Posterior vena cava (tissue), 2 donors: ENCODE measurements around the gene GNG7. TPM values are rescaled to one million over a fixed set of nuclear protein-coding genes. Genes with fewer than 3 reads are reported as not detected.
"Not testable (repeated sequence)": the region's sequence is repeated elsewhere in the genome, so short reads cannot be mapped to it uniquely, and the experiment has no call there.

Experiments used
- DNase-seq: peaks from one replicate; pipeline ENCODE4 v3.0.0-alpha.2; 2020; ENCODE audit warnings: low spot score
- intact Hi-C, 2 donors: fragments of 100-400 bp; cut with DNase I; formaldehyde crosslinking; loops; one replicate each; pipeline versions ENCODE4 v1.14.1 to v1.14.2; 2022 to 2023
- total RNA-seq, 2 donors: library from RNA; stranded (reverse); fragmentation: NEBNext Ultra II Directional; extraction: Animal tissue kit (Norgen Biotek cat#: 25700); gene quantifications; one replicate each; pipeline ENCODE4 v1.2.1, GENCODE V29; 2021
- donor health status: DM: yes; HTN: yes; CAD: no.
- donor health status: DM: yes; HTN: yes; CAD: no.

GNG7 gene
- total RNA-seq, 2 donors from 2014 or later: 3.2 to 6.1 TPM

GRCh38 chr19:2613507-2614295 is 88.8 kb downstream of the GNG7 start:
- intact Hi-C loops: loop anchor here (2.0 to 5.0 kb wide), 4 partner anchors 33 to 141 kb away; no protein-coding TSS in a partner anchor
- peak; percentile 89 for DNase-seq

GRCh38 chr19:2612619-2613249 is 89.8 kb downstream of the GNG7 start:
- peak; percentile 73 for DNase-seq
- intact Hi-C loops: loop anchor here (2.0 to 5.0 kb wide), 4 partner anchors 32 to 140 kb away; no protein-coding TSS in a partner anchor

- DNase-seq: peak; percentile 67
- intact Hi-C loops: loop anchor here (2.0 to 5.0 kb wide), 5 partner anchors 31 to 139 kb away; no protein-coding TSS in a partner anchor
These were observed 90.7 kb downstream of the GNG7 start for GRCh38 chr19:2611483-2612464.

- peak; percentile 97 for DNase-seq
- intact Hi-C loops: loop anchor here (2.0 to 5.0 kb wide), 4 partner anchors 34 to 139 kb away; no protein-coding TSS in a partner anchor
These were observed 91.6 kb downstream of the GNG7 start for GRCh38 chr19:2610637-2611482.

GRCh38 chr19:2609389-2610116 is 92.9 kb downstream of the GNG7 start:
- intact Hi-C loops: loop anchor here (2.0 to 5.0 kb wide), 4 partner anchors 32 to 137 kb away; no protein-coding TSS in a partner anchor
- peak; percentile 70 for DNase-seq

- intact Hi-C loops, DNase-seq: not testable (repeated sequence)
These were observed 93.5 kb downstream of the GNG7 start for GRCh38 chr19:2609034-2609388.

GRCh38 chr19:2608602-2608922 is 93.9 kb downstream of the GNG7 start:
- intact Hi-C loops: no loop called here

GRCh38 chr19:2607712-2608601 is 94.5 kb downstream of the GNG7 start:
- DNase-seq: peak; percentile 67
- intact Hi-C loops: no loop called here

More at GRCh38 chr19:2608602-2608922, 93.9 kb downstream of the GNG7 start:
- DNase-seq: no peak

GRCh38 chr19:2606774-2607173 is 95.7 kb downstream of the GNG7 start:
- intact Hi-C loops: not testable (repeated sequence)
- peak; percentile 17 for DNase-seq

GRCh38 chr19:2605889-2606288 is 96.6 kb downstream of the GNG7 start:
- peak; percentile 45 for DNase-seq

GRCh38 chr19:2604747-2605329 is 97.7 kb downstream of the GNG7 start:
- intact Hi-C loops: no loop called here
- peak; percentile 17 for DNase-seq

More at GRCh38 chr19:2605889-2606288, 96.6 kb downstream of the GNG7 start:
- intact Hi-C loops: not testable (repeated sequence)

GRCh38 chr19:2603334-2603733 is 99.2 kb downstream of the GNG7 start:
- DNase-seq: peak; percentile 92
- intact Hi-C loops: no loop called here

- intact Hi-C loops: no loop called here
- peak; percentile 96 for DNase-seq
These were observed 99.9 kb downstream of the GNG7 start for GRCh38 chr19:2602391-2603181.

- intact Hi-C loops: no loop called here
- peak; percentile 64 for DNase-seq
These were observed 101.3 kb downstream of the GNG7 start for GRCh38 chr19:2600914-2601870.

- intact Hi-C loops: no loop called here
- DNase-seq: peak; percentile 25
These were observed 108.2 kb downstream of the GNG7 start for GRCh38 chr19:2594319-2594718.
